Measurements from ENCODE around the gene CDH13. TPM values are rescaled to one million over a fixed set of nuclear protein-coding genes. Genes with fewer than 3 reads are reported as not detected.
A peak's percentile ranks its signal among the peaks of the same experiment; 100 is the strongest.

The CDH13 gene
- total and polyA plus RNA-seq, 7 donors: 6.1 to 30.7 (median 22.8) TPM

DNA sequence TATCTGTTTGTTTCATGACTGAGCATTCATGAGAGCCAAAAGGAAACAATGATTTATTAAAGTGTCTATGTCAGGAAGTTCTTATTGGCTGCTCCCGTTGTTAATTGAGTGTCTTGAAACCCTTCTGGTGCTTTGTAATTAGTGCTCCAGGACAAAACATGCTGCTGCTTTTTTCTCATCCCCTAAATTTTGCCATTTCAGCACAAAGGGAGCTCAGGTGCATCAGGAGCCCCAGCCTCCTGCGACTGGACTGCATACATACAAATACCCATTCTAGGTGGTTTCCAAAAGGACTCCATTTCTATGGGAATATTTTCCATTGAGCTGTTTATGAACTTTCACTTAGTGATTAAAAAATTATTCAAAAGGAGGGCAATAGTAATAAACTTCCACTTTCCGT is 354.0 kb downstream of the CDH13 start:
- no peak overlapping the region for H3K4me3 ChIP-seq
- H3K27ac ChIP-seq: no peak overlapping the region
- no peaks in the 10 kb centered on the region for H3K36me3 ChIP-seq (ENCODE audit: insufficient read depth in 1 of 2, low read depth in 1 of 2)
- DNase-seq (no peak), ATAC-seq (no peak)
- TF ChIP-seq, protein P1, sequence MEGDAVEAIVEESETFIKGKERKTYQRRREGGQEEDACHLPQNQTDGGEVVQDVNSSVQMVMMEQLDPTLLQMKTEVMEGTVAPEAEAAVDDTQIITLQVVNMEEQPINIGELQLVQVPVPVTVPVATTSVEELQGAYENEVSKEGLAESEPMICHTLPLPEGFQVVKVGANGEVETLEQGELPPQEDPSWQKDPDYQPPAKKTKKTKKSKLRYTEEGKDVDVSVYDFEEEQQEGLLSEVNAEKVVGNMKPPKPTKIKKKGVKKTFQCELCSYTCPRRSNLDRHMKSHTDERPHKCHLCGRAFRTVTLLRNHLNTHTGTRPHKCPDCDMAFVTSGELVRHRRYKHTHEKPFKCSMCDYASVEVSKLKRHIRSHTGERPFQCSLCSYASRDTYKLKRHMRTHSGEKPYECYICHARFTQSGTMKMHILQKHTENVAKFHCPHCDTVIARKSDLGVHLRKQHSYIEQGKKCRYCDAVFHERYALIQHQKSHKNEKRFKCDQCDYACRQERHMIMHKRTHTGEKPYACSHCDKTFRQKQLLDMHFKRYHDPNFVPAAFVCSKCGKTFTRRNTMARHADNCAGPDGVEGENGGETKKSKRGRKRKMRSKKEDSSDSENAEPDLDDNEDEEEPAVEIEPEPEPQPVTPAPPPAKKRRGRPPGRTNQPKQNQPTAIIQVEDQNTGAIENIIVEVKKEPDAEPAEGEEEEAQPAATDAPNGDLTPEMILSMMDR (IDR thresholded peaks at IDR 0.05): no peak
- intact Hi-C loops (cut with DNase I): no loop called here
- H3K27me3 ChIP-seq (ENCODE audit: insufficient read depth in 3 of 3, low read length in 2 of 3): no peaks in the 10 kb centered on the region
- 70 to 77% (median 71%) methylated on average over 3 of the region's 3 CpGs for WGBS, 3 donors
- no peaks in the 10 kb centered on the region for H3K9me3 ChIP-seq
- no peaks in the 10 kb centered on the region for H3K4me1 ChIP-seq

DNA sequence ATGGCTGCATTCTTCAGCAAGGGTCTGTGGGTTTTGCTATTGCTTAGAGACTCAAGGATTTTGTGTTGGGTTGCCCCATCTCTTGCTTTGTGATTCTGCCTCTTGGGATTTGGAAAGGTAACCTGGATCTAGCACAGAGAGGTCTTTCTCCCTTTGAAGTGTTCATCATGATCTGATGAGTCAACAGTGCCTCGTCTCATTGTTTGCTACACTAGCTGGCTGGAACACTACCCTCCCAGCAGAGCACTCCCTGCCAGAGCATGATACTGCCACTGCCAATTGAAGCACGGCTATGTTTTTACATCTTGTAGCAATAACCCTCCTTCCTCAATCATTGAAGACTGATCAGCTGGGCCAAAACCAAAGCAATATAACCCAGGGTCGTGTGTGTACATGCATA is 361.0 kb downstream of the CDH13 start:
- no peak overlapping the region for H3K4me3 ChIP-seq
- whole genome bisulfite sequencing, 3 donors: 52 to 69% (median 57%) methylated on average over 3 of the region's 3 CpGs
- ATAC-seq (peak in 3 of 4 donors; percentile 61 to 85 (median 76)), DNase-seq (no peak)
- no peak overlapping the region for H3K27ac ChIP-seq
- intact Hi-C loops (cut with DNase I): no loop called here
- no peaks in the 10 kb centered on the region for H3K9me3 ChIP-seq
- H3K27me3 ChIP-seq (ENCODE audit: insufficient read depth in 3 of 3, low read length in 2 of 3): no peaks in the 10 kb centered on the region
- TF ChIP-seq, protein P1 (IDR thresholded peaks at IDR 0.05): no peak
- no peaks in the 10 kb centered on the region for H3K36me3 ChIP-seq (ENCODE audit: insufficient read depth in 1 of 2, low read depth in 1 of 2)
- peaks cover 6% of the 10 kb centered on the region for H3K4me1 ChIP-seq

DNA sequence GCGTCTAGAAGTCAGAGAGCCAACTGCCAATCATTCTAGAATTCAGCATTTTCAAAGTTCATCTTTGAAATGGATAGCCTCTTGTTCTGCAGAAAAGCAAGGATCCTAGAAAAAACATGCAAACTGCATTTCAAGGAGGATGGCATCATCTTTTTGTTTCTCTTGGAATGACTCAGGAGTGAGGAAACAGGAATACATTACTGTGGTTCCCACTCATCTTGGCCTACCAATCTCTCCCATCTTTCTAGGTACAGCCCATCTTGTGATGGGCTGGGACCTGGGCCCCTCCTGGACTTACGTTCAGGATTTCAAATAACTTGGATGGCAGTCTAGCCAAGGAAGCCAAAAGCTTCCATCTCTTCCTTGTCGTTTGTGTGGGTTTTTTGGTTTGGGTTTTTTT is 363.4 kb downstream of the CDH13 start:
- TF ChIP-seq, protein P1 (IDR thresholded peaks at IDR 0.05): no peak
- Histone ChIP-seq H3K36me3 (ENCODE audit: insufficient read depth in 1 of 2, low read depth in 1 of 2) (no peaks in the 10 kb centered on the region), H3K9me3 (no peaks in the 10 kb centered on the region), H3K4me3 (no peak overlapping the region), H3K27ac (no peak overlapping the region), H3K4me1 (peaks cover 6% of the 10 kb centered on the region), H3K27me3 (ENCODE audit: insufficient read depth in 3 of 3, low read length in 2 of 3) (no peaks in the 10 kb centered on the region)
- WGBS, 3 donors: 72 to 92% (median 90%) methylated on average over 3 of the region's 3 CpGs
- DNase-seq (no peak), ATAC-seq (no peak)
- intact Hi-C loops (cut with DNase I): no loop called here

DNA sequence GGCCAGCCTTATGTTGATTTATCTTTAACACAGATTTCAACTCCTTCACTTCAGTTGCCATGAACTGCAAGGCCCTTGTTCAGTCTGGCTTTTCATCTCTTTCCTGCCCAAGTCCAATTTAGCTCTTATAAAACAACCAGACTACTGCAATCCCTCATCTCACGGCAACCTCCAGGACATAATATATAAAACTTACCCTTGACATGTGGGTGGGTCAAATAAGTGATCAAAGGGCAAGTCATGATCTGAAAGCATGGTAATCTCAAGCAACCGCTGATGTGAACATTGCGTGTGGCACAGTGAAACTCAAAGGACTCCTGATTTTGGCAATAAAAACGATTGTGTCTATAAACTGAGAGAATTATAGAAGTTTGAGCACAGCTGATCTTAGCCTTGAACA is 364.6 kb downstream of the CDH13 start:
- Histone ChIP-seq H3K4me1 (peaks cover 6% of the 10 kb centered on the region), H3K27me3 (ENCODE audit: insufficient read depth in 3 of 3, low read length in 2 of 3) (no peaks in the 10 kb centered on the region), H3K9me3 (no peaks in the 10 kb centered on the region), H3K4me3 (no peak overlapping the region), H3K27ac (no peak overlapping the region), H3K36me3 (ENCODE audit: insufficient read depth in 1 of 2, low read depth in 1 of 2) (no peaks in the 10 kb centered on the region)
- DNase-seq (no peak), ATAC-seq (no peak)
- WGBS, 3 donors: 88 to 93% (median 88%) methylated on average over 4 of the region's 4 CpGs
- TF ChIP-seq, protein P1 (IDR thresholded peaks at IDR 0.05): no peak
- intact Hi-C loops (cut with DNase I): no loop called here

DNA sequence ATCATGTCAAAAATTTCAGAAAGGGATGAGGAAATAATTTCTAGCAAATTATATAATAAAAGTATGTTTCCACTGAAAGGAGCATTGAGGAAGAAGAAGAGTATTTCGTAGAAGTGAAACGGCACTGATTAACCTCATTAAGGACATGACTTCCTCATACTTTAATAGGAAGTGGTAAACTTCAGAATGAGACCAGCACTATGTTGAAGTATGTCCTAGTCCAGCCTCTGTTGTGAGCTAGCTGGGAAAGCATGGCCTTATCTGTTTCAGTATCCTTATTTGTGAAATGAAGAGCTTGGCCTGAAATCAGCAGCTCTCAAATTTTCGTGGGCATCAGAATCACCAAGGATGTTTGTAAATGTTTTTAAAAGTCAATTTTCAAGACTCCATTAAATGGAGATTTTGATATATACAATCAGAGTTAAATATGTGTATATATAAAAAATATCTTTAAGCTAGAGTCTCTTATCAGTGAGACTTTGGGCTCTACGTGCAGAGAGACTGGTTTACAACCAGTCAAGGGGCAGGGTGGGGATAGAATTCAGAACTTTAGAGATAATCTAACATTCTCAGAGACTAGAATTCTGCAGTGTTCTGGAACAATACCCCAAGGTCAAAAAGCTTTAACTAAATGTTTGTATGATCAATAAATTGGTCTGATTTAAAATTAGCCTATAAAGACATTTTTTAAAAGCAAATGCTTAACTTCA is 365.4 kb downstream of the CDH13 start:
- 79 to 87% (median 85%) methylated on average over 4 of the region's 4 CpGs for WGBS, 3 donors
- intact Hi-C loops (cut with DNase I): no loop called here

More for the DNA sequence above, 365.4 kb downstream of the CDH13 start:
- H3K4me1 ChIP-seq: peaks cover 3% of the 10 kb centered on the region
- TF ChIP-seq, protein P1 (IDR thresholded peaks at IDR 0.05): no peak
- H3K27me3 ChIP-seq (ENCODE audit: insufficient read depth in 3 of 3, low read length in 2 of 3): no peaks in the 10 kb centered on the region
- ATAC-seq (no peak), DNase-seq (no peak)
- H3K27ac ChIP-seq: no peak overlapping the region
- H3K9me3 ChIP-seq: no peaks in the 10 kb centered on the region
- no peak overlapping the region for H3K4me3 ChIP-seq
- no peaks in the 10 kb centered on the region for H3K36me3 ChIP-seq (ENCODE audit: insufficient read depth in 1 of 2, low read depth in 1 of 2)

All from psoas muscle (tissue), 8 donors.